ENCODE results near the gene OR13G1.

DNA sequence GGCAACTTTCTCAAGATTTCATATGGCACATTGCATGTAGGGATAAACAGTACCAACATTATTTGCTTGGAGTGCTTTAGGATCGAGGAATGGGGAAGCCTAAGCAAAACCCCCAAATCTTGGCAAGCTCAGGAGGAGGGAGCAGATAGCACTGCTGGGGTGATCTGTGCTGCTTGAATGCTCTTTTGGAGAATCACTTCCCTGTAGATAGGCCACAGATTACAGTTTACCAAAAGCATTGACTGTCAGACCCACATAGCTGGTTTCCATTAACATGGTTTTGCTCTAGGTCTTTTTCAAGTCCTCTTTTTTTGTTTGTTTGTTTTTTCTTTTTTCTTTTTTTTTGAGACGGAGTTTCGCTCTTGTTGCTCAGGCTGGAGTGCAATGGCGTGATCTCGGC is 36.8 kb downstream of the OR13G1 start:
- TF ChIP-seq, protein P1, sequence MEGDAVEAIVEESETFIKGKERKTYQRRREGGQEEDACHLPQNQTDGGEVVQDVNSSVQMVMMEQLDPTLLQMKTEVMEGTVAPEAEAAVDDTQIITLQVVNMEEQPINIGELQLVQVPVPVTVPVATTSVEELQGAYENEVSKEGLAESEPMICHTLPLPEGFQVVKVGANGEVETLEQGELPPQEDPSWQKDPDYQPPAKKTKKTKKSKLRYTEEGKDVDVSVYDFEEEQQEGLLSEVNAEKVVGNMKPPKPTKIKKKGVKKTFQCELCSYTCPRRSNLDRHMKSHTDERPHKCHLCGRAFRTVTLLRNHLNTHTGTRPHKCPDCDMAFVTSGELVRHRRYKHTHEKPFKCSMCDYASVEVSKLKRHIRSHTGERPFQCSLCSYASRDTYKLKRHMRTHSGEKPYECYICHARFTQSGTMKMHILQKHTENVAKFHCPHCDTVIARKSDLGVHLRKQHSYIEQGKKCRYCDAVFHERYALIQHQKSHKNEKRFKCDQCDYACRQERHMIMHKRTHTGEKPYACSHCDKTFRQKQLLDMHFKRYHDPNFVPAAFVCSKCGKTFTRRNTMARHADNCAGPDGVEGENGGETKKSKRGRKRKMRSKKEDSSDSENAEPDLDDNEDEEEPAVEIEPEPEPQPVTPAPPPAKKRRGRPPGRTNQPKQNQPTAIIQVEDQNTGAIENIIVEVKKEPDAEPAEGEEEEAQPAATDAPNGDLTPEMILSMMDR (IDR thresholded peaks at IDR 0.05): no peak
- no peak for TF ChIP-seq POLR2A (IDR thresholded peaks at IDR 0.05)

All from gastroesophageal sphincter (tissue), 3 donors.